Breast epithelium (tissue), 4 donors: ENCODE measurements around the gene YPEL1. TPM values are rescaled to one million over a fixed set of nuclear protein-coding genes. Genes with fewer than 3 reads are reported as not detected.
"Not testable (repeated sequence)": the region's sequence is repeated elsewhere in the genome, so short reads cannot be mapped to it uniquely, and the experiment has no call there.

Experiments
- DNase-seq, 2 donors: peaks; one replicate each; pipeline ENCODE4 v3.0.0-alpha.2; 2019; ENCODE audit warnings: low spot score in 2 of 2
- H3K27ac ChIP-seq, 2 donors: fragments of 200-600 bp; sonication (generic) in 1 of 2; one replicate each; pipeline ENCODE4 v1.5.1; 2016 to 2019; ENCODE audit warnings: mild to moderate bottlenecking in 1 of 2
- H3K27me3 ChIP-seq, 2 donors: fragments of 200-600 bp; sonication (generic) in 1 of 2; one replicate each; pipeline versions ENCODE4 v1.5.1 to v1.6.0; 2017 to 2019; ENCODE audit warnings: control low read depth in 1 of 2, mild to moderate bottlenecking in 1 of 2
- H3K36me3 ChIP-seq: fragments of 200-600 bp; one replicate; pipeline ENCODE4 v1.5.1; 2019
- H3K4me1 ChIP-seq, 2 donors: fragments of 200-600 bp; sonication (generic); one replicate each; pipeline ENCODE4 v1.5.1; 2016 to 2019; ENCODE audit warnings: control low read depth in 1 of 2
- H3K4me3 ChIP-seq, 3 donors: fragments of 200-600 bp; sonication (generic); 1 replicate in 2 of 3; 2 replicates in 1 of 3; pipeline ENCODE4 v1.5.1; 2016 to 2019; ENCODE audit warnings: mild to moderate bottlenecking in 3 of 3, moderate library complexity in 2 of 3
- H3K9me3 ChIP-seq, 2 donors: fragments of 200-600 bp; sonication (generic) in 1 of 2; one replicate each; pipeline ENCODE4 v1.5.1; 2016 to 2019; ENCODE audit warnings: control low read depth in 1 of 2
- CTCF ChIP-seq, 3 donors: fragments of 450-650 bp; IDR thresholded peaks; one replicate each; pipeline ENCODE4 v1.5.1; 2016 to 2017; ENCODE audit warnings: antibody characterized with exemption in 3 of 3, mild to moderate bottlenecking in 3 of 3, moderate library complexity in 3 of 3
- POLR2A ChIP-seq: fragments of 450-650 bp; IDR thresholded peaks from one replicate; pipeline ENCODE4 v1.6.1; 2016; ENCODE audit warnings: antibody characterized with exemption, mild to moderate bottlenecking, moderate library complexity
- POLR2AphosphoS5 ChIP-seq, 3 donors: sonication (generic); formaldehyde crosslinking; IDR thresholded peaks; one replicate each; pipeline ENCODE4 v1.6.1; 2017; ENCODE audit warnings: antibody characterized with exemption in 3 of 3
- intact Hi-C: fragments of 100-400 bp; cut with DNase I; formaldehyde crosslinking; loops from one replicate; pipeline ENCODE4 v1.15.1; 2023; ENCODE audit warnings: low total_unique reads
- total RNA-seq, 3 donors: library from RNA; depleted of rRNA; stranded (reverse); fragments of >200 nt; gene quantifications; one replicate each; pipeline ENCODE4 v1.1.0, GENCODE V29; 2016

Gene YPEL1
- total RNA-seq, 3 donors from 2014 or later: 7.8 to 8.5 (median 7.9) TPM

GRCh38 chr22:21753374-21754111 is 17.9 kb upstream of the YPEL1 start:
- no peak overlapping the region for H3K27ac ChIP-seq
- TF ChIP-seq POLR2AphosphoS5 (IDR thresholded peaks at IDR 0.05) (no peak), CTCF (IDR thresholded peaks at IDR 0.05) (no peak), POLR2A (no peak)
- no peaks in the 10 kb centered on the region for H3K9me3 ChIP-seq
- H3K4me3 ChIP-seq: no peak overlapping the region
- intact Hi-C loops: no loop called here
- no peaks in the 10 kb centered on the region for H3K27me3 ChIP-seq
- DNase-seq: no peak
- H3K4me1 ChIP-seq: no peaks in the 10 kb centered on the region
- no peaks in the 10 kb centered on the region for H3K36me3 ChIP-seq

- H3K4me1 ChIP-seq: no peaks in the 10 kb centered on the region
- H3K27ac ChIP-seq: no peak overlapping the region
- no peaks in the 10 kb centered on the region for H3K36me3 ChIP-seq
- intact Hi-C loops: no loop called here
- TF ChIP-seq POLR2A (no peak), POLR2AphosphoS5 (IDR thresholded peaks at IDR 0.05) (no peak)
- no peaks in the 10 kb centered on the region for H3K9me3 ChIP-seq
- H3K27me3 ChIP-seq: no peaks in the 10 kb centered on the region
- no peak for DNase-seq
- no peak overlapping the region for H3K4me3 ChIP-seq
Measured at GRCh38 chr22:21752276-21752675, 16.7 kb upstream of the YPEL1 start.

- TF ChIP-seq POLR2AphosphoS5 (IDR thresholded peaks at IDR 0.05) (no peak), CTCF (IDR thresholded peaks at IDR 0.05) (no peak), POLR2A (no peak)
- Histone ChIP-seq H3K27me3 (no peaks in the 10 kb centered on the region), H3K4me1 (no peaks in the 10 kb centered on the region), H3K27ac (no peak overlapping the region), H3K36me3 (no peaks in the 10 kb centered on the region), H3K4me3 (no peak overlapping the region), H3K9me3 (no peaks in the 10 kb centered on the region)
- intact Hi-C loops: no loop called here
- no peak for DNase-seq
Measured at GRCh38 chr22:21745948-21746347, 10.4 kb upstream of the YPEL1 start.

GRCh38 chr22:21744917-21745316 is 9.3 kb upstream of the YPEL1 start:
- DNase-seq, intact Hi-C loops, H3K4me3 ChIP-seq, H3K4me1 ChIP-seq, H3K27ac ChIP-seq, H3K27me3 ChIP-seq, H3K36me3 ChIP-seq, H3K9me3 ChIP-seq: not testable (repeated sequence)

GRCh38 chr22:21741790-21742189 is 6.2 kb upstream of the YPEL1 start:
- H3K4me3 ChIP-seq: no peak overlapping the region
- no peak for DNase-seq
- TF ChIP-seq POLR2A (no peak), POLR2AphosphoS5 (IDR thresholded peaks at IDR 0.05) (no peak), CTCF (IDR thresholded peaks at IDR 0.05) (no peak)
- intact Hi-C loops: no loop called here
- no peaks in the 10 kb centered on the region for H3K36me3 ChIP-seq
- no peaks in the 10 kb centered on the region for H3K4me1 ChIP-seq
- H3K9me3 ChIP-seq: no peaks in the 10 kb centered on the region
- no peaks in the 10 kb centered on the region for H3K27me3 ChIP-seq
- H3K27ac ChIP-seq: no peak overlapping the region

- Histone ChIP-seq H3K27ac (no peak overlapping the region), H3K4me1 (no peaks in the 10 kb centered on the region), H3K36me3 (no peaks in the 10 kb centered on the region), H3K4me3 (no peak overlapping the region), H3K27me3 (no peaks in the 10 kb centered on the region), H3K9me3 (no peaks in the 10 kb centered on the region)
- intact Hi-C loops: no loop called here
- no peak for TF ChIP-seq POLR2AphosphoS5 (IDR thresholded peaks at IDR 0.05)
- no peak for TF ChIP-seq POLR2A
- no peak for TF ChIP-seq CTCF (IDR thresholded peaks at IDR 0.05)
- no peak for DNase-seq
Measured at GRCh38 chr22:21741059-21741458, 5.5 kb upstream of the YPEL1 start.
